Fibroblast of lung (primary cell): ENCODE measurements around the gene SNRNP35.
"Not testable (repeated sequence)": the region's sequence is repeated elsewhere in the genome, so short reads cannot be mapped to it uniquely, and the experiment has no call there.

Source experiments
- EZH2 ChIP-seq: IDR thresholded peaks from 2 replicates; pipeline ENCODE4 v1.5.1; 2012; ENCODE audit warnings: low read length, control low read depth, mild to moderate bottlenecking; ENCODE audit errors: missing control alignments
- TF ChIP-seq, protein P1 (sequence below), 2 donors: IDR thresholded peaks in 1 of 2; conservative IDR thresholded peaks in 1 of 2; 1 replicate in 1 of 2; 2 replicates in 1 of 2; pipeline ENCODE4 v1.5.1; 2011 to 2012; ENCODE audit warnings: low read length in 2 of 2, control low read depth in 1 of 2, inconsistent platforms in 1 of 2, low read depth in 1 of 2, mild to moderate bottlenecking in 1 of 2

DNA sequence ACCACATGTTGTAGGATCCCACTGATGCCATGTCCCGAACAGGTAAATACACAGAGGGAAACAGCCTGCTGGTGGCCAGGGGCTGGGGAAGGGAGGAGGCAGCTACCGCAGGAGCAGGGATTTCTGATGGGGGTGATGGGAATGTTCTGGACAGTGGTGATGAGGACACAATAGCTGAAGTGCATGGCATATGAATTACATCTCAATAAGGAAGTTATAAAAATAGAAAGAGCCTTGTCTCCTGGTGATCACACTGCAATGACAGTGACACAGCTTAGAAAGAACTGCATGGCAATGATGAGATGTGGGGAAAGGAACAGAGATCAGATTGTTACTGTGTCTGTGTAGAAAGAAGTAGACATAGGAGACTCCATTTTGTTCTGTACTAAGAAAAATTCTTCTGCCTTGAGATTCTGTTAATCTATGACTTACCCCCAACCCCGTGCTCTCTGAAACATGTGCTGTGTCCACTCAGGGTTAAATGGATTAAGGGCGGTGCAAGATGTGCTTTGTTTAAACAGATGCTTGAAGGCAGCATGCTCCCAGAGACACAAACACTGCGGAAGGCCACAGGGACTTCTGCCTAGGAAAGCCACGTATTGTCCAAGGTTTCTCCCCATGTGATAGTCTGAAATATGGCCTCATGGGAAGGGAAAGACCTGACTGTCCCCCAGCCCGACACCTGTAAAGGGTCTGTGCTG lies 34.5 kb downstream of the SNRNP35 start:
- not testable (repeated sequence) for TF ChIP-seq EZH2
- TF ChIP-seq, protein P1, sequence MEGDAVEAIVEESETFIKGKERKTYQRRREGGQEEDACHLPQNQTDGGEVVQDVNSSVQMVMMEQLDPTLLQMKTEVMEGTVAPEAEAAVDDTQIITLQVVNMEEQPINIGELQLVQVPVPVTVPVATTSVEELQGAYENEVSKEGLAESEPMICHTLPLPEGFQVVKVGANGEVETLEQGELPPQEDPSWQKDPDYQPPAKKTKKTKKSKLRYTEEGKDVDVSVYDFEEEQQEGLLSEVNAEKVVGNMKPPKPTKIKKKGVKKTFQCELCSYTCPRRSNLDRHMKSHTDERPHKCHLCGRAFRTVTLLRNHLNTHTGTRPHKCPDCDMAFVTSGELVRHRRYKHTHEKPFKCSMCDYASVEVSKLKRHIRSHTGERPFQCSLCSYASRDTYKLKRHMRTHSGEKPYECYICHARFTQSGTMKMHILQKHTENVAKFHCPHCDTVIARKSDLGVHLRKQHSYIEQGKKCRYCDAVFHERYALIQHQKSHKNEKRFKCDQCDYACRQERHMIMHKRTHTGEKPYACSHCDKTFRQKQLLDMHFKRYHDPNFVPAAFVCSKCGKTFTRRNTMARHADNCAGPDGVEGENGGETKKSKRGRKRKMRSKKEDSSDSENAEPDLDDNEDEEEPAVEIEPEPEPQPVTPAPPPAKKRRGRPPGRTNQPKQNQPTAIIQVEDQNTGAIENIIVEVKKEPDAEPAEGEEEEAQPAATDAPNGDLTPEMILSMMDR (conservative IDR thresholded peaks at IDR 0.05 in 1 of 2, IDR thresholded peaks at IDR 0.05 in 1 of 2; ENCODE audit: low read depth in 1 of 2, low read length in 2 of 2), result not testable (repeated sequence)
